ENCODE results near the gene KCTD17. TPM values are rescaled to one million over a fixed set of nuclear protein-coding genes. Genes with fewer than 3 reads are reported as not detected.
A peak's percentile ranks its signal among the peaks of the same experiment; 100 is the strongest.

The KCTD17 gene
- total and polyA plus RNA-seq, 2 of the 13 experiments (the other 11 are each of a cell fraction or from before 2014, with no cell fraction given), result 5.3 to 11.7 TPM

DNA sequence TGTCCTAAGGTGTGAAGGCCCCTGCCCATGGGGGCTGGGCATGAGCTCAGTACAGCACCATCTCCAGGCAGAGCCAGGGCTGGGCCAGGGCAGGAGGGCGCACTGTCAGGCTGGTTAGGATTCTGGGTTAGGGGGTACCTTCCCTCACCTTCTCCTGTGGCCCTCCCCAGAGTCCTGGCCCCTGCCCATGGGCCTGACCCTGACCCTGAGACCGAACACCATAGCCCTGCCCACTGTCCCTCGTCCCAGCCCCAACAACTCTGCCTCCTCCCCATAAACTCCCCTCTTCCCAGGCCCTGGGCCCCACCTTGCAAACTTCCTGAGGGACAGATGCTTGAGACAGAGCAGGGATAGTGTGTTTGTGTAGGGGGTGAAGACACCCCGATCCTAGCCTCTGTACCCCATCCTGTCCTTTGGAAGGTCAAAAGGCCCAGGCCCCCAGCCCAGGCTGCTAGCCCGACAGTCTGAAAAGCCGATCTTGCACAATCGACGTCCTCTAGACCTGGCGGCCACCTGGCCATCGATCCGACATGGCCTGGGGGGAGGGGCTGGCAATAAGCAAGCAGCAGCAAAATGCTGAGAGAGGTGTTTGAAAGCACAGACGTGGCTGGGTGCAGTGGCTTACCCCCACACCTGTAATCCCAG, 60.7 kb downstream of the KCTD17 start (continued):
- TF ChIP-seq, protein P1, sequence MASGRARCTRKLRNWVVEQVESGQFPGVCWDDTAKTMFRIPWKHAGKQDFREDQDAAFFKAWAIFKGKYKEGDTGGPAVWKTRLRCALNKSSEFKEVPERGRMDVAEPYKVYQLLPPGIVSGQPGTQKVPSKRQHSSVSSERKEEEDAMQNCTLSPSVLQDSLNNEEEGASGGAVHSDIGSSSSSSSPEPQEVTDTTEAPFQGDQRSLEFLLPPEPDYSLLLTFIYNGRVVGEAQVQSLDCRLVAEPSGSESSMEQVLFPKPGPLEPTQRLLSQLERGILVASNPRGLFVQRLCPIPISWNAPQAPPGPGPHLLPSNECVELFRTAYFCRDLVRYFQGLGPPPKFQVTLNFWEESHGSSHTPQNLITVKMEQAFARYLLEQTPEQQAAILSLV (CRISPR knock-in tag; IDR thresholded peaks at IDR 0.05; ENCODE audit: borderline replicate concordance), result no peak
- no peak for TF ChIP-seq ZNF552 (CRISPR knock-in tag; IDR thresholded peaks at IDR 0.05; ENCODE audit: borderline replicate concordance)
- peak; percentile 90 for TF ChIP-seq HDAC1 (CRISPR knock-in tag; IDR thresholded peaks at IDR 0.05)
- TF ChIP-seq, protein P2, sequence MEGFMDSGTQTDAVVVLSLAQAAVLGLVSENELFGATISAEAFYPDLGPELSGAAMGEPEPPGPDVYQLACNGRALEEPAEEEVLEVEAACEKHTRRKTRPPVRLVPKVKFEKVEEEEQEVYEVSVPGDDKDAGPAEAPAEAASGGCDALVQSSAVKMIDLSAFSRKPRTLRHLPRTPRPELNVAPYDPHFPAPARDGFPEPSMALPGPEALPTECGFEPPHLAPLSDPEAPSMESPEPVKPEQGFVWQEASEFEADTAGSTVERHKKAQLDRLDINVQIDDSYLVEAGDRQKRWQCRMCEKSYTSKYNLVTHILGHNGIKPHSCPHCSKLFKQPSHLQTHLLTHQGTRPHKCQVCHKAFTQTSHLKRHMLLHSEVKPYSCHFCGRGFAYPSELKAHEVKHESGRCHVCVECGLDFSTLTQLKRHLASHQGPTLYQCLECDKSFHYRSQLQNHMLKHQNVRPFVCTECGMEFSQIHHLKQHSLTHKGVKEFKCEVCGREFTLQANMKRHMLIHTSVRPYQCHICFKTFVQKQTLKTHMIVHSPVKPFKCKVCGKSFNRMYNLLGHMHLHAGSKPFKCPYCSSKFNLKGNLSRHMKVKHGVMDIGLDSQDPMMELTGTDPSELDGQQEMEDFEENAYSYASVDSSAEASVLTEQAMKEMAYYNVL (CRISPR knock-in tag; IDR thresholded peaks at IDR 0.05; ENCODE audit: borderline replicate concordance), result no peak
- TF ChIP-seq, protein P3, sequence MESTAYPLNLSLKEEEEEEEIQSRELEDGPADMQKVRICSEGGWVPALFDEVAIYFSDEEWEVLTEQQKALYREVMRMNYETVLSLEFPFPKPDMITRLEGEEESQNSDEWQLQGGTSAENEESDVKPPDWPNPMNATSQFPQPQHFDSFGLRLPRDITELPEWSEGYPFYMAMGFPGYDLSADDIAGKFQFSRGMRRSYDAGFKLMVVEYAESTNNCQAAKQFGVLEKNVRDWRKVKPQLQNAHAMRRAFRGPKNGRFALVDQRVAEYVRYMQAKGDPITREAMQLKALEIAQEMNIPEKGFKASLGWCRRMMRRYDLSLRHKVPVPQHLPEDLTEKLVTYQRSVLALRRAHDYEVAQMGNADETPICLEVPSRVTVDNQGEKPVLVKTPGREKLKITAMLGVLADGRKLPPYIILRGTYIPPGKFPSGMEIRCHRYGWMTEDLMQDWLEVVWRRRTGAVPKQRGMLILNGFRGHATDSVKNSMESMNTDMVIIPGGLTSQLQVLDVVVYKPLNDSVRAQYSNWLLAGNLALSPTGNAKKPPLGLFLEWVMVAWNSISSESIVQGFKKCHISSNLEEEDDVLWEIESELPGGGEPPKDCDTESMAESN (CRISPR knock-in tag; conservative IDR thresholded peaks at IDR 0.05), result 0 out of 2 replicates have a peak, but pooled peaks have one; percentile 46
- TF ChIP-seq, protein P4, sequence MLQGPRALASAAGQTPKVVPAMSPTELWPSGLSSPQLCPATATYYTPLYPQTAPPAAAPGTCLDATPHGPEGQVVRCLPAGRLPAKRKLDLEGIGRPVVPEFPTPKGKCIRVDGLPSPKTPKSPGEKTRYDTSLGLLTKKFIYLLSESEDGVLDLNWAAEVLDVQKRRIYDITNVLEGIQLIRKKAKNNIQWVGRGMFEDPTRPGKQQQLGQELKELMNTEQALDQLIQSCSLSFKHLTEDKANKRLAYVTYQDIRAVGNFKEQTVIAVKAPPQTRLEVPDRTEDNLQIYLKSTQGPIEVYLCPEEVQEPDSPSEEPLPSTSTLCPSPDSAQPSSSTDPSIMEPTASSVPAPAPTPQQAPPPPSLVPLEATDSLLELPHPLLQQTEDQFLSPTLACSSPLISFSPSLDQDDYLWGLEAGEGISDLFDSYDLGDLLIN (CRISPR knock-in tag; IDR thresholded peaks at IDR 0.05; ENCODE audit: borderline replicate concordance), result no peak
- TF ChIP-seq, protein P5, sequence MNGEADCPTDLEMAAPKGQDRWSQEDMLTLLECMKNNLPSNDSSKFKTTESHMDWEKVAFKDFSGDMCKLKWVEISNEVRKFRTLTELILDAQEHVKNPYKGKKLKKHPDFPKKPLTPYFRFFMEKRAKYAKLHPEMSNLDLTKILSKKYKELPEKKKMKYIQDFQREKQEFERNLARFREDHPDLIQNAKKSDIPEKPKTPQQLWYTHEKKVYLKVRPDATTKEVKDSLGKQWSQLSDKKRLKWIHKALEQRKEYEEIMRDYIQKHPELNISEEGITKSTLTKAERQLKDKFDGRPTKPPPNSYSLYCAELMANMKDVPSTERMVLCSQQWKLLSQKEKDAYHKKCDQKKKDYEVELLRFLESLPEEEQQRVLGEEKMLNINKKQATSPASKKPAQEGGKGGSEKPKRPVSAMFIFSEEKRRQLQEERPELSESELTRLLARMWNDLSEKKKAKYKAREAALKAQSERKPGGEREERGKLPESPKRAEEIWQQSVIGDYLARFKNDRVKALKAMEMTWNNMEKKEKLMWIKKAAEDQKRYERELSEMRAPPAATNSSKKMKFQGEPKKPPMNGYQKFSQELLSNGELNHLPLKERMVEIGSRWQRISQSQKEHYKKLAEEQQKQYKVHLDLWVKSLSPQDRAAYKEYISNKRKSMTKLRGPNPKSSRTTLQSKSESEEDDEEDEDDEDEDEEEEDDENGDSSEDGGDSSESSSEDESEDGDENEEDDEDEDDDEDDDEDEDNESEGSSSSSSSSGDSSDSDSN (CRISPR knock-in tag; IDR thresholded peaks at IDR 0.05), result no peak
- TF ChIP-seq ZNF7 (CRISPR knock-in tag; IDR thresholded peaks at IDR 0.05), result no peak
- no peak for TF ChIP-seq HDAC6 (IDR thresholded peaks at IDR 0.05; ENCODE audit: low read depth, low read length)
- no peak for TF ChIP-seq PHF20 (CRISPR knock-in tag; IDR thresholded peaks at IDR 0.05)
- TF ChIP-seq, protein P6, sequence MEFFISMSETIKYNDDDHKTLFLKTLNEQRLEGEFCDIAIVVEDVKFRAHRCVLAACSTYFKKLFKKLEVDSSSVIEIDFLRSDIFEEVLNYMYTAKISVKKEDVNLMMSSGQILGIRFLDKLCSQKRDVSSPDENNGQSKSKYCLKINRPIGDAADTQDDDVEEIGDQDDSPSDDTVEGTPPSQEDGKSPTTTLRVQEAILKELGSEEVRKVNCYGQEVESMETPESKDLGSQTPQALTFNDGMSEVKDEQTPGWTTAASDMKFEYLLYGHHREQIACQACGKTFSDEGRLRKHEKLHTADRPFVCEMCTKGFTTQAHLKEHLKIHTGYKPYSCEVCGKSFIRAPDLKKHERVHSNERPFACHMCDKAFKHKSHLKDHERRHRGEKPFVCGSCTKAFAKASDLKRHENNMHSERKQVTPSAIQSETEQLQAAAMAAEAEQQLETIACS (CRISPR knock-in tag; IDR thresholded peaks at IDR 0.05), result no peak
- TF ChIP-seq ZNF354B (CRISPR knock-in tag; IDR thresholded peaks at IDR 0.05), result 0 out of 2 replicates have a peak, but pooled peaks have one; percentile 39
- TF ChIP-seq LCORL (IDR thresholded peaks at IDR 0.05), result no peak
- TF ChIP-seq LCORL (CRISPR knock-in tag; IDR thresholded peaks at IDR 0.05), result peak; percentile 92
- TF ChIP-seq RBM22 (optimal IDR thresholded peaks at IDR 0.05; ENCODE audit: low read length), result no peak
